Osteoblast (primary cell): ENCODE results near the gene TMEM247. TPM values are rescaled to one million over a fixed set of nuclear protein-coding genes. Genes with fewer than 3 reads are reported as not detected.

Experiments used
- DNase-seq: peaks from one replicate; pipeline ENCODE4 v3.0.0; 2011; ENCODE audit warnings: low spot score, mixed read lengths; ENCODE audit not compliant: insufficient read length; ENCODE audit errors: missing footprints
- H2AFZ ChIP-seq: 2 replicates; pipeline ENCODE4 v1.6.0; 2011; ENCODE audit warnings: mild to moderate bottlenecking, low read length
- H3K27ac ChIP-seq: 2 replicates; pipeline ENCODE4 v1.5.1; 2011; ENCODE audit warnings: mild to moderate bottlenecking, low read depth, low read length, moderate library complexity
- H3K27me3 ChIP-seq: 2 replicates; pipeline ENCODE4 v1.6.0; 2012; ENCODE audit warnings: mild to moderate bottlenecking, control low read depth, inconsistent platforms, low read length, moderate library complexity; ENCODE audit not compliant: insufficient read depth
- H3K36me3 ChIP-seq: 2 replicates; pipeline ENCODE4 v1.5.1; 2011; ENCODE audit warnings: mild to moderate bottlenecking, low read length, control low read depth, moderate library complexity; ENCODE audit not compliant: insufficient read depth
- H3K4me1 ChIP-seq: 2 replicates; pipeline ENCODE4 v1.5.1; 2011; ENCODE audit warnings: mild to moderate bottlenecking, low read length, control low read depth, moderate library complexity; ENCODE audit not compliant: insufficient read depth
- H3K4me2 ChIP-seq: 2 replicates; pipeline ENCODE4 v1.6.0; 2011; ENCODE audit warnings: mild to moderate bottlenecking, low read length; ENCODE audit not compliant: insufficient read depth
- H3K4me3 ChIP-seq: fragments of 200-600 bp; sonication (generic); 3 replicates; pipeline ENCODE4 v1.5.1; 2012; ENCODE audit warnings: mild to moderate bottlenecking, low read length, inconsistent platforms; ENCODE audit not compliant: insufficient read depth
- H3K79me2 ChIP-seq: 2 replicates; pipeline ENCODE4 v1.6.0; 2012; ENCODE audit warnings: mild to moderate bottlenecking, low read length, control low read depth, inconsistent platforms; ENCODE audit not compliant: insufficient read depth
- H3K9me3 ChIP-seq: 2 replicates; pipeline ENCODE4 v1.5.1; 2011; ENCODE audit warnings: low read depth, low read length, control low read depth
- H4K20me1 ChIP-seq: 2 replicates; pipeline ENCODE4 v1.6.0; 2012; ENCODE audit warnings: mild to moderate bottlenecking, low read length, control low read depth; ENCODE audit not compliant: insufficient read depth
- total RNA-seq: library from RNA; depleted of rRNA; stranded (reverse); fragments of >200 nt; gene quantifications from 2 replicates; pipeline ENCODE4 v1.2.3, GENCODE V29; 2012
- TF ChIP-seq, protein P1 (sequence below): IDR thresholded peaks from 2 replicates; pipeline ENCODE4 v1.5.1; 2011; ENCODE audit warnings: mild to moderate bottlenecking, low read depth, low read length, moderate library complexity; ENCODE audit errors: extremely low read depth

Gene TMEM247
- total RNA-seq, 1 donor = not detected

DNA sequence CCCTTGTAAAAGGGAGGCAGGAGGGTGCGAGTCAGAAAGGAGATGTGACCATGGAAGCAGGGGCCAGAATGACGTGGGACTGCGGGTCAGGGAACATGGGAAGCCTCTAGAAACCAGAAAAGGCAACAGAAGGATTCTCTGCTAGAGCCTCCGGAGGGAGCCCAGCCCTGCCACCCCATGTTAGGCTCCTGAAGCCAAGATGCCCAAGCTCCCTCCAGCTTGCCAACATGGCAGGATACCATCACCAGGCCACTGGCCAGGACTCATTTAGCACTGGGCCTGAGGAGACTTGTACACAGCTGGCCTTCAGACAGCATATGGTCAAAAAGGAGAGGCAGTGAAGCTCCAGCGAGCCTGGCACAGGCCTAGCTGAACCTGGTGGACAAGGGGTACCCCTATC lies 5.6 kb downstream of the TMEM247 start:
- Histone ChIP-seq H3K4me2 (no peak overlapping the region), H3K4me3 (no peak overlapping the region), H3K79me2 (no peaks in the 10 kb centered on the region), H3K36me3 (no peaks in the 10 kb centered on the region), H3K9me3 (no peaks in the 10 kb centered on the region), H2AFZ (no peak overlapping the region), H3K27me3 (no peaks in the 10 kb centered on the region), H3K4me1 (peaks cover 30% of the 10 kb centered on the region), H3K27ac (no peak overlapping the region), H4K20me1 (no peaks in the 10 kb centered on the region)
- DNase-seq = no peak
- TF ChIP-seq, protein P1, sequence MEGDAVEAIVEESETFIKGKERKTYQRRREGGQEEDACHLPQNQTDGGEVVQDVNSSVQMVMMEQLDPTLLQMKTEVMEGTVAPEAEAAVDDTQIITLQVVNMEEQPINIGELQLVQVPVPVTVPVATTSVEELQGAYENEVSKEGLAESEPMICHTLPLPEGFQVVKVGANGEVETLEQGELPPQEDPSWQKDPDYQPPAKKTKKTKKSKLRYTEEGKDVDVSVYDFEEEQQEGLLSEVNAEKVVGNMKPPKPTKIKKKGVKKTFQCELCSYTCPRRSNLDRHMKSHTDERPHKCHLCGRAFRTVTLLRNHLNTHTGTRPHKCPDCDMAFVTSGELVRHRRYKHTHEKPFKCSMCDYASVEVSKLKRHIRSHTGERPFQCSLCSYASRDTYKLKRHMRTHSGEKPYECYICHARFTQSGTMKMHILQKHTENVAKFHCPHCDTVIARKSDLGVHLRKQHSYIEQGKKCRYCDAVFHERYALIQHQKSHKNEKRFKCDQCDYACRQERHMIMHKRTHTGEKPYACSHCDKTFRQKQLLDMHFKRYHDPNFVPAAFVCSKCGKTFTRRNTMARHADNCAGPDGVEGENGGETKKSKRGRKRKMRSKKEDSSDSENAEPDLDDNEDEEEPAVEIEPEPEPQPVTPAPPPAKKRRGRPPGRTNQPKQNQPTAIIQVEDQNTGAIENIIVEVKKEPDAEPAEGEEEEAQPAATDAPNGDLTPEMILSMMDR = no peak

DNA sequence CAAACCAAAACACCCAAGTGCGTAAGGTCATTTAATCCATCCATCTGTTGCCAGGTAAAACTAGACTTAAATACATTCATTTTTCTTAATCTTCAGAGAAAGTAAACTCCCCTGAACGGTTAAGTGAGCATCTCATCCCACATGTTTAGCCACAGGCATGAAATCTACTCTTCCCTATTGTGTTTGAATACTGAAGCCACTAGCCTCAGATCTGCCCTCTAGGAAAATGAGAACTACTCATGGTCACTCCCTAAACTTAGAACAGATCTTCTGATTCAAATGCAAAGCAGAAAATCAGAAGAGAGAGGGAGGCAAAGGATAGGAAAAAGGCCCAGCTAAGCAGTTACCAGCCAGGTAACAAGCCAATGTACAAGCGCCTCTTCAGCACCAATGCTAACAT lies 7.1 kb downstream of the TMEM247 start:
- TF ChIP-seq, protein P1 = no peak

DNA sequence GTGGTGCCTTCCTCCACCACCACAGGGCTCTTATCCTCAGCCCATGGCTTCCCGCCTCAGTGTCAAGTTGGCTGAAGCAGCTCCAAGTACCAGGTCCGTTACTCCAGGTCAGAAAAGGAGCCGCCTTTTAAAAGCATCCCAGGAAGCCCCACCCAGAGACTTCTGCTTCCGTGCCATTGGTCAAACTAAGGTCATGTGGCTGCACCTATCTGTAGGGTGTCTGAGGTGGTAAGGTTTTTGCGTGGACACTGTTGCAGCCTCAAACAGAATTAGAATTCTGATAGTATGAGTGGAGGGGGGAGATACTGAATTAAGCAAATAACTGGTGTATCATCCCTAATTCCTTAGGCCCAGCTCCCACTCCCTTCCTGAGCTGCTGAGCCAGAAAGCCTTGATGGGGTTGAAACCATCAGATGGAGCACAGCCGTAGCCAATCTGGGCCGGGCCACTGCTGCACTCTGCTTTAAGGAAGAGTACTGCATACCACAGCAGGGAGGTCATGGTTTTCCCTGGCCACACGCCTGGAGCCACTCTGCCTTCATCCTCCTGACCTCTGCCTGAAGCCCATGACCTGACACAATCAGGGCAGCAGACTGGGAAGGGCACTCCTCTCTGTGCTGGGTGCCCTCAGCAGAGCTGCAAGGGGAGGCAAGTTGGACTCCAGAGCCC lies 8.4 kb downstream of the TMEM247 start:
- DNase-seq = peak; percentile 94
- Histone ChIP-seq H2AFZ (no peak overlapping the region), H4K20me1 (no peaks in the 10 kb centered on the region), H3K4me1 (peaks cover 21% of the 10 kb centered on the region), H3K36me3 (no peaks in the 10 kb centered on the region), H3K27ac (no peak overlapping the region), H3K27me3 (no peaks in the 10 kb centered on the region), H3K79me2 (no peaks in the 10 kb centered on the region), H3K9me3 (no peaks in the 10 kb centered on the region), H3K4me2 (no peak overlapping the region), H3K4me3 (no peak overlapping the region)
- TF ChIP-seq, protein P1 = no peak

More for the DNA sequence above, 7.1 kb downstream of the TMEM247 start:
- no peaks in the 10 kb centered on the region for H4K20me1 ChIP-seq
- no peak overlapping the region for H3K4me2 ChIP-seq
- no peaks in the 10 kb centered on the region for H3K36me3 ChIP-seq
- H3K27ac ChIP-seq = no peak overlapping the region
- H3K4me1 ChIP-seq = peaks cover 27% of the 10 kb centered on the region
- DNase-seq = no peak
- no peak overlapping the region for H3K4me3 ChIP-seq
- H3K27me3 ChIP-seq = no peaks in the 10 kb centered on the region
- H3K79me2 ChIP-seq = no peaks in the 10 kb centered on the region
- no peak overlapping the region for H2AFZ ChIP-seq
- H3K9me3 ChIP-seq = no peaks in the 10 kb centered on the region

DNA sequence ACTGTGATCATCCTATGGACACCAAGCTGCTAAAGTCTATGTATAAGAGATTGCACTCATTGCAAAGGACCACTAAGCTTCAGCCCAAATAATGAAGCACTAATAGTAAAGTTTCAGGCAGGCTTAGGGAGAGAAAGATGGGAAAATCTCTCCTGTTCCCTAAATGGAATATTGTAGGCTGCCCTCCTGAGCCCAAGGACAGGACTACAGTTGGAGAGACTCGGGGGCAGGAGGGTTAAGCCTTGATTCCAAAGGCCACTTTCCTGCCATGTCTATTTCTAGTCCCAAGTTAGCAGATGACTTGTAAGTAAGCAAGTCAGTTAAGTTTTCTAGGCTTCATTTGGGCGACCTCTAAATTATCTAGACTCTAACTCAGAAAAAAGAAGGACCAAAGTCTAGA lies 9.0 kb downstream of the TMEM247 start:
- Histone ChIP-seq H3K4me3 (no peak overlapping the region), H4K20me1 (no peaks in the 10 kb centered on the region), H2AFZ (no peak overlapping the region), H3K9me3 (no peaks in the 10 kb centered on the region), H3K27me3 (no peaks in the 10 kb centered on the region), H3K79me2 (no peaks in the 10 kb centered on the region), H3K4me2 (no peak overlapping the region), H3K4me1 (peaks cover 26% of the 10 kb centered on the region), H3K27ac (no peak overlapping the region), H3K36me3 (no peaks in the 10 kb centered on the region)
- peak; percentile 86 for DNase-seq
- TF ChIP-seq, protein P1 = peak; percentile 9
